Measurements from ENCODE around the gene GRK6. TPM values are rescaled to one million over a fixed set of nuclear protein-coding genes. Genes with fewer than 3 reads are reported as not detected.
A peak's percentile ranks its signal among the peaks of the same experiment; 100 is the strongest.

Gene GRK6
- total and polyA plus RNA-seq, 9 of the 15 experiments (the other 6 are each of a cell fraction or from before 2014, with no cell fraction given) = 0.63 to 122 (median 44.5) TPM

- TF ChIP-seq ZNF407 (IDR thresholded peaks at IDR 0.05; ENCODE audit: low read depth) (no peak), SUPT5H (IDR thresholded peaks at IDR 0.05) (peak; percentile 59), YY1 (IDR thresholded peaks at IDR 0.05; ENCODE audit: borderline replicate concordance in 1 of 3, control insufficient read depth in 1 of 3, extremely low read depth in 1 of 3, insufficient read depth in 3 of 3, insufficient read length in 1 of 3, insufficient replicate concordance in 2 of 3, low read depth in 1 of 3, low read length in 2 of 3) (no peak), KDM5B (IDR thresholded peaks at IDR 0.05; ENCODE audit: insufficient replicate concordance, low read depth, low read length) (no peak), FOXK2 (conservative IDR thresholded peaks at IDR 0.05 in 1 of 2, IDR thresholded peaks at IDR 0.05 in 1 of 2; ENCODE audit: low read depth in 2 of 2) (no peak), NFE2 (IDR thresholded peaks at IDR 0.05; ENCODE audit: low read depth) (no peak), POLR2G (IDR thresholded peaks at IDR 0.05; ENCODE audit: low read depth, low read length) (peak; percentile 72), ZC3H4 (CRISPR knock-in tag; IDR thresholded peaks at IDR 0.05; ENCODE audit: borderline replicate concordance) (no peak), POLR2A (conservative IDR thresholded peaks at IDR 0.05) (peak; percentile 68), POLR2AphosphoS5 (IDR thresholded peaks at IDR 0.05; ENCODE audit: control insufficient read depth, insufficient read depth, low read depth, low read length) (peak; percentile 55; the same call in 1 of the 2 replicates), DACH1 (IDR thresholded peaks at IDR 0.05; ENCODE audit: partially characterized antibody) (no peak), MIER1 (IDR thresholded peaks at IDR 0.05; ENCODE audit: low read depth) (no peak), CHD4 (IDR thresholded peaks at IDR 0.05; ENCODE audit: insufficient read depth, insufficient replicate concordance, low read depth, low read length, poor library complexity, severe bottlenecking) (no peak), PRDM10 (IDR thresholded peaks at IDR 0.05; ENCODE audit: partially characterized antibody) (no peak)
Measured at GRCh38 chr5:177438468-177438867, 12.0 kb downstream of the GRK6 start (continued).

Measured in K562 (cell line).